Activated CD8-positive, alpha-beta memory T cell treated with anti-CD3 and anti-CD28 coated beads, Interleukin-2, amount 10 ng/mL, durations not matched to agents 7 days and 5 days (primary cell): ENCODE measurements around the gene AGBL4. TPM values are rescaled to one million over a fixed set of nuclear protein-coding genes. Genes with fewer than 3 reads are reported as not detected.

Experiments
- ATAC-seq: fragments of 150-1000 bp; cut with Tn5 transposase; one replicate; pipeline ENCODE4 v1.10.0; 2021; ENCODE audit warnings: moderate library complexity
- CTCF ChIA-PET: fragments of 350-600 bp; sonication (Branson Sonifier 250); formaldehyde crosslinking; loops from one replicate; lab custom pipeline; 2021; ENCODE audit warnings: antibody characterized with exemption; lab: Charles Lee
- DNase-seq: peaks from one replicate; pipeline ENCODE4 v3.0.0-alpha.2; 2020
- H3K27ac Mint-ChIP-seq: one replicate; pipeline ENCODE4 v1.8.0; 2021; ENCODE audit warnings: mild to moderate bottlenecking, mixed read lengths
- H3K27me3 Mint-ChIP-seq: one replicate; pipeline ENCODE4 v1.8.0; 2021; ENCODE audit warnings: mixed read lengths
- H3K36me3 Mint-ChIP-seq: one replicate; pipeline ENCODE4 v1.8.0; 2021; ENCODE audit warnings: mild to moderate bottlenecking, mixed read lengths
- H3K4me1 Mint-ChIP-seq: one replicate; pipeline ENCODE4 v1.8.0; 2021; ENCODE audit warnings: mixed read lengths
- H3K4me3 Mint-ChIP-seq: one replicate; pipeline ENCODE4 v1.8.0; 2021; ENCODE audit warnings: mild to moderate bottlenecking, moderate library complexity, mixed read lengths
- H3K9me3 Mint-ChIP-seq: one replicate; pipeline ENCODE4 v1.8.0; 2022; ENCODE audit warnings: low read depth, mixed read lengths
- total RNA-seq, 2 experiments: library from RNA; stranded (reverse); gene quantifications; one replicate each; pipeline ENCODE4 v1.2.3, GENCODE V29; 2021

The AGBL4 gene
- total RNA-seq, 2 experiments from 2014 or later, result not detected

GRCh38 chr1:49626472-49626871 lies 397.3 kb downstream of the AGBL4 start:
- no peaks in the 10 kb centered on the region for H3K27me3 Mint-ChIP-seq
- ATAC-seq (no peak), DNase-seq (no peak)
- no peak overlapping the region for H3K27ac Mint-ChIP-seq
- H3K4me1 Mint-ChIP-seq, result no peaks in the 10 kb centered on the region
- no peak overlapping the region for H3K4me3 Mint-ChIP-seq
- H3K9me3 Mint-ChIP-seq, result peaks cover 3% of the 10 kb centered on the region
- H3K36me3 Mint-ChIP-seq, result no peaks in the 10 kb centered on the region
- CTCF ChIA-PET, result no interaction called here

- H3K9me3 Mint-ChIP-seq, result peaks cover 3% of the 10 kb centered on the region
- H3K27ac Mint-ChIP-seq, result no peak overlapping the region
- no peaks in the 10 kb centered on the region for H3K36me3 Mint-ChIP-seq
- no peak for DNase-seq
- H3K4me1 Mint-ChIP-seq, result no peaks in the 10 kb centered on the region
- ATAC-seq, result no peak
- H3K4me3 Mint-ChIP-seq, result no peak overlapping the region
- H3K27me3 Mint-ChIP-seq, result no peaks in the 10 kb centered on the region
- CTCF ChIA-PET, result no interaction called here
Observed at GRCh38 chr1:49622877-49623276, 400.9 kb downstream of the AGBL4 start.

- no peak for DNase-seq
- no peak overlapping the region for H3K4me3 Mint-ChIP-seq
- H3K27me3 Mint-ChIP-seq, result no peaks in the 10 kb centered on the region
- H3K4me1 Mint-ChIP-seq, result no peaks in the 10 kb centered on the region
- H3K9me3 Mint-ChIP-seq, result peaks cover 2% of the 10 kb centered on the region
- H3K27ac Mint-ChIP-seq, result no peak overlapping the region
- CTCF ChIA-PET, result no interaction called here
- H3K36me3 Mint-ChIP-seq, result no peaks in the 10 kb centered on the region
- no peak for ATAC-seq
Observed at GRCh38 chr1:49606082-49606481, 417.7 kb downstream of the AGBL4 start.

DNA sequence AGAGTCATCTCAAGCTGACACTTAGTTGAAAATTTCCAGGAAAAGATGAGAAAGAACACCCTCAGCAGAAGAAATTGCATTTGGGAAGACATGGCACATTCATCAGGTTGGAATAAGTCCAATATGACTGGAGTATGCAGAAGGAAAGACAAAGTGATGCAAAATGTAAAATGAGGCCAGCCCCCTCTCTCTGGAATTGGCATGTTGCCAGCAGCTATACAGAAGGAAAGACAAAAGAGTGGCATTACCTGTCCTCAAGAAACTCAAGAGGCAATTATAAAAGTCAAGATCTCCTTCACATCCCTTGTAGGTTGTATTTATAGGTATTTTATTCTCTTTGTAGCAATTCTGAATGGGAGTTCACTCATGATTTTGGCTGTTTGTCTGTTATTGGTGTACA lies 426.3 kb downstream of the AGBL4 start:
- H3K36me3 Mint-ChIP-seq, result no peaks in the 10 kb centered on the region
- DNase-seq (no peak), ATAC-seq (no peak)
- CTCF ChIA-PET, result no interaction called here
- H3K9me3 Mint-ChIP-seq, result peaks cover 4% of the 10 kb centered on the region
- no peaks in the 10 kb centered on the region for H3K4me1 Mint-ChIP-seq
- H3K4me3 Mint-ChIP-seq, result no peak overlapping the region
- no peak overlapping the region for H3K27ac Mint-ChIP-seq
- H3K27me3 Mint-ChIP-seq, result no peaks in the 10 kb centered on the region

DNA sequence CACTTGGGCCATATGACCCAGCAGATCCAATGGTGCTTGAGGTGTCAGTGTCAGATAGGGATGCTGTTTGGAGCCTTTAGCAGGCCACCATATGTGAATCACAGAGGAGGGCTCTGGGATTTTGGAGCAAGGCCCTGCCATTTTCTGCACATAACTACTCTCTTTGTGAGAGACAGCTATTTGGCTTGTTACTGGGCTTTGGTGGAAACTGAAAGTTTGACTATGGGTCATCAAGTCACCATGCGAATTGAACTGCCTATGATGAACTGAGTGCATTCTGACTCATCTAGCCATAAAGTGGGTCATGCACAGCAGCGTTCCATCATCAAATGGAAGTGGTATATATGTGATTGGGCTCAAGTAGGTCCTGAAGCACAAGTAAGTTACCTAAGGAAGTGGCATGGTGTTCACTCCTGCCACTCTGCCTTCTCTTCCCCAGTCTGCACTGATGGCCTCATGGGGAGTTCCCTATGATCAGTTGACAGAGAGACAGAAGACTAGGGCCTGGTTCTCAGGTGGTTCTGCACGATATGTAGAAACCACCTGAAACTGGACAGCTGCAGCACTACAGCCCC lies 447.3 kb downstream of the AGBL4 start:
- Mint-ChIP-seq H3K9me3 (peaks cover 3% of the 10 kb centered on the region), H3K4me3 (no peak overlapping the region), H3K27ac (no peak overlapping the region), H3K4me1 (no peaks in the 10 kb centered on the region), H3K36me3 (no peaks in the 10 kb centered on the region), H3K27me3 (no peaks in the 10 kb centered on the region)
- CTCF ChIA-PET, result no interaction called here
- ATAC-seq (no peak), DNase-seq (no peak)

DNA sequence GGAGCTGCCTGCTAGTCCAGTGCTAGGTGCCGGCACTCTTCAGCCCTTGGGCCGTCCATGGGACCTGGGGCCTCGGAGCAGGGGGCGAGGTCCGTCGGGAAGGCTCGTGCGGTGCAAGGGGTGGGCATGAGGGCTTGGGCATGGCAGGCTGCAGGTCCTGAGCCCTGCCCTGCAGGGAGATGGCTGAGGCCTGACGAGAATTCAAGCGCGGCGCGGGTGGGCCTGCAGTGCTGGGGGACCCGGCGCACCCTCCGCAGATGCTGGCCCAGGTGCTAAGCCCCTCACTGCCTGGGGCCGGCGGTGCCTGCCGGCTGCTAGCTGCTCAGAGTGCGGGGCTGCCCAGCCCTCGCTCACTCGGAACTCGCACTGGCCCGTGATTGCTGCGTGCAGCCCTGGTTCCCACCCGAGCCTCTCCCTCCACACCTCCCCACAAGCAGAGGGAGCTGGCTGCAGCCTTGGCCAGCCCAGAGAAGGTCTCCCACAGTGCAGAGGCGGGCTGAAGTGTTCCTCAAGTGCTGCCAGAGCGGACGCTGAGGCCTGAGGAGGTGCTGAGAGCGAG lies 467.0 kb downstream of the AGBL4 start:
- no peaks in the 10 kb centered on the region for H3K27me3 Mint-ChIP-seq
- H3K9me3 Mint-ChIP-seq, result peaks cover 4% of the 10 kb centered on the region
- DNase-seq, result no peak
- CTCF ChIA-PET, result no interaction called here
- H3K4me3 Mint-ChIP-seq, result no peak overlapping the region
- ATAC-seq, result no peak
- H3K27ac Mint-ChIP-seq, result no peak overlapping the region
- no peaks in the 10 kb centered on the region for H3K4me1 Mint-ChIP-seq
- no peaks in the 10 kb centered on the region for H3K36me3 Mint-ChIP-seq

GRCh38 chr1:49552101-49552500 lies 471.7 kb downstream of the AGBL4 start:
- H3K4me1 Mint-ChIP-seq, result no peaks in the 10 kb centered on the region
- no peak overlapping the region for H3K27ac Mint-ChIP-seq
- H3K4me3 Mint-ChIP-seq, result no peak overlapping the region
- CTCF ChIA-PET, result no interaction called here
- H3K36me3 Mint-ChIP-seq, result no peaks in the 10 kb centered on the region
- H3K27me3 Mint-ChIP-seq, result no peaks in the 10 kb centered on the region
- peaks cover 6% of the 10 kb centered on the region for H3K9me3 Mint-ChIP-seq
- DNase-seq, result no peak
- ATAC-seq, result no peak

DNA sequence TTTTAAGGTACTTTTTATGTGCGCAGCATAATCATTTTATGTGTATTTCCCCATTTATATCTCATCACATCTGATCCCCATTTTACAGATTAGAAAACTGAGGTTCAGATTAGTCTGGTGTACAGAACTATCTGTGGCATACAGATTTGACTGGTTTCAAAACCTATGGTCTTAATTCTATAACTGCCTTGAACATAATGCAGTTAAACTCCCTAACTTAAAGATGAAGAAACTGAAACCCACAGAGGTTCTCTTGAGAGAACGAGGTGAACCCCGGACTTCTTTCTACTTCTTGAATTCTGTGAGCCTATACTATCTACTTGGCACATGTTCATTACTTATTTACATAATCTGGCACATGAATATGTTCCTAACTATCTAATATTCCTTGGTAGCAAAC lies 479.1 kb downstream of the AGBL4 start:
- Mint-ChIP-seq H3K4me3 (no peak overlapping the region), H3K9me3 (peaks cover 2% of the 10 kb centered on the region), H3K4me1 (no peaks in the 10 kb centered on the region), H3K27me3 (no peaks in the 10 kb centered on the region), H3K36me3 (no peaks in the 10 kb centered on the region), H3K27ac (no peak overlapping the region)
- DNase-seq, result no peak
- no peak for ATAC-seq
- CTCF ChIA-PET, result no interaction called here

DNA sequence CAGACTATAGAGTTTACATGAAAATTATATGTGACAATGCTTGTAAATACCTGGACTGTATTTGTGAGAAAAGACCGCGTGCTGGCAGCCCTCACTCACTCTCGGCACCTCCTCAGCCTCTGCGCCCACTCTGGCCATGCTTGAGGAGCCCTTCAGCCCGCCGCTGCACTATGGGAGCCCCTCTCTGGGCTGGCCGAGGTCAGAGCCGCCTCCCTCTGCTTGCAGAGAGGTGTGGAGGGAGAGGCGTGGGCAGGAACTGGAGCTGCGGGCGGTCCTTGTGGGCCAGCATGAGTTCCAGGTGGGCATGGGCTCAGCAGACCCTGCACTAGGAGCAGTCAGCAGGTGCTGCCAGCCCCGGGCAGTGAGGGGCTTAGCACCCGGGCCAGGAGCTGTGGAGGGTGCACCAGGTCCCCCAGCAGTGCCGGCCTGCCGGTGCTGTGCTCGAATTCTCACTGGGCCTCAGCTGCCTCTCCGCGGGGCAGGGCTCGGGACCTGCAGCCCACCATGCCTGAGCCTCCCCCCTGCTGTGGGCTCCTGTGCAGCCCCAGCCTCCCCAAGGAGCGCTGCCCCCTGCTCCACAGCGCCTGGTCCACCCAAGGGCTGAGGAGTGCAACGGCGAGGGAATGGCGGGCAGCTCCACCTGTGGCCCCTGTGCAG lies 482.5 kb downstream of the AGBL4 start:
- H3K36me3 Mint-ChIP-seq, result no peaks in the 10 kb centered on the region
- CTCF ChIA-PET, result no interaction called here
- H3K4me3 Mint-ChIP-seq, result no peak overlapping the region
- H3K27ac Mint-ChIP-seq, result no peak overlapping the region
- no peaks in the 10 kb centered on the region for H3K27me3 Mint-ChIP-seq
- H3K4me1 Mint-ChIP-seq, result no peaks in the 10 kb centered on the region
- ATAC-seq, result no peak
- H3K9me3 Mint-ChIP-seq, result no peaks in the 10 kb centered on the region
- no peak for DNase-seq

DNA sequence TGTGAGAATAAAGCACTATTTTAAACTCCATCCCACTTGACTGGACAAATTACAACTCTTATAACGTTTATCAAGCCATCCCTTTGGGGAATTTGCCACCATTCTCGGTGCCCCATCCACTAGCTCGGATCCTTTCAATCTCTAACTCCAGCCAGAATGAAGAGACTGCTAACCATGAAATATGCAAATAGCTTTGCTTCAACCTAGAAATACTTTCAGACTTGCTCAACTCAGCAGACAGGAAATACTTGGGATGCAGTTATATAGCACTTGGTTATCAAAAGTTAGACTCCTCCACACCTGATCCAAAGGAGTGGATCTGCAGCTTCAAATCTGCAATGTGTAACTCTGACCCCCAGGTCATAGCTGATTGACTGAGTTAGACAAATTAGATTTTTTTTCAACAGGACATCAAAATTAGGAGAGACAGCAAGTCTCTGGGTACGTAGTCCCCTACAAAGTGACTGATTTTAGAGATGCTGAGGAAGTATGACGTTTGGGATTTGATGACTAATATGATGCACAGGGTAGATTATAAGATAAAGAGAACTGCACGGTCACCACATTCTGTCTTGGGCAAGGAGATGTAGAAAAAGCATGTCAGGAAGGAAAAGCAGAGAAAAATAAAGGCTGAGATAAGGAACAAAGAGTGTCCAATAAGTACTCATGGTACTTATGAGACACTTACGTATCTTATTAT lies 496.0 kb downstream of the AGBL4 start:
- CTCF ChIA-PET, result no interaction called here
- H3K9me3 Mint-ChIP-seq, result peaks cover 4% of the 10 kb centered on the region

DNA sequence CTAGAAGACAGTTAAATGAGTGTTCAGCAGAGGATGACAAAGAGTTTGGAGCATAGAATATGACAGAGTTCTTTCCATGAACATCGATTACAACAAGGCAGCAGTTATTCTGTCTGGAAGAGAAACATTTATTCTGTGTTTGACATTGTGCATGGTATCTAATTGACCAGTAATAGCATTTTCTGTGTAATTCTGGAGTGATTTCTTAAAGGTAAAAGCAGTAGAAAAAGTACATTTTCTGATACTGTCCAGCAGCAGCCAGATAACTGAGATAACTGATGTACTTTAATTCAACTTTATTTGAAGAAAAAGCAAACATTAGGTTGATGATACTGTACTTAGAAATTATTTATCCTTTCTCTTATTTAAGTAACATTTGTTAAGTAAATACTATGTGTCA lies 497.1 kb downstream of the AGBL4 start:
- CTCF ChIA-PET, result no interaction called here
- no peak overlapping the region for H3K4me3 Mint-ChIP-seq
- no peak for ATAC-seq

More for the DNA sequence above, 496.0 kb downstream of the AGBL4 start:
- Mint-ChIP-seq H3K4me1 (no peaks in the 10 kb centered on the region), H3K4me3 (no peak overlapping the region), H3K36me3 (no peaks in the 10 kb centered on the region), H3K27me3 (no peaks in the 10 kb centered on the region), H3K27ac (no peak overlapping the region)
- ATAC-seq, result no peak
- no peak for DNase-seq

GRCh38 chr1:49523764-49524163 lies 500.0 kb downstream of the AGBL4 start:
- ATAC-seq, result no peak
- no peaks in the 10 kb centered on the region for H3K27me3 Mint-ChIP-seq

More for the DNA sequence above, 497.1 kb downstream of the AGBL4 start:
- H3K27me3 Mint-ChIP-seq, result no peaks in the 10 kb centered on the region
- H3K27ac Mint-ChIP-seq, result no peak overlapping the region
- H3K9me3 Mint-ChIP-seq, result peaks cover 4% of the 10 kb centered on the region
- no peaks in the 10 kb centered on the region for H3K4me1 Mint-ChIP-seq
- no peak for DNase-seq
- H3K36me3 Mint-ChIP-seq, result no peaks in the 10 kb centered on the region

DNA sequence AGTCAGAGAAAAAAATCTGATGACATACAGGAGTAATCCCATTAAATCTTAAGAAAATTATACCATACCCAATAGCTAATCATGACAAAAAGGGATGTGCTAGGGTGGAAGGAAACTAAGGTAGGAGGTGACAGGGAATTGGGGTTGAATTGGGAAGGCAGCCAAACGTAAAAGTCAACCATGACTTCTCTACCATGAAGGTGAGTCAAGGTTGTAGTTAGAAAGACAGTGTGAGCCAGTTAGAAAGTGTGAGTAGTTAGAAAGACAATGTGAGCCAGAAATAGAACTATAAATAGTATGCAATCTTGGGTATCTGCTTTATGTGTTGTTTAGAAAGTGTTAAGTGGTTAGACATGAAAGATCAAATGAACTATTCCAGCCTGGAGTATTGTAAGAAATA lies 556.8 kb downstream of the AGBL4 start:
- no peak for DNase-seq
- no peak overlapping the region for H3K4me3 Mint-ChIP-seq
- no peaks in the 10 kb centered on the region for H3K4me1 Mint-ChIP-seq
- ATAC-seq, result no peak
- H3K9me3 Mint-ChIP-seq, result peaks cover 2% of the 10 kb centered on the region
- H3K27me3 Mint-ChIP-seq, result no peaks in the 10 kb centered on the region
- no peak overlapping the region for H3K27ac Mint-ChIP-seq
- CTCF ChIA-PET, result no interaction called here
- no peaks in the 10 kb centered on the region for H3K36me3 Mint-ChIP-seq

More at GRCh38 chr1:49523764-49524163, 500.0 kb downstream of the AGBL4 start:
- H3K36me3 Mint-ChIP-seq, result no peaks in the 10 kb centered on the region
- H3K9me3 Mint-ChIP-seq, result peaks cover 4% of the 10 kb centered on the region
- H3K27ac Mint-ChIP-seq, result no peak overlapping the region
- CTCF ChIA-PET, result no interaction called here
- no peak for DNase-seq
- no peak overlapping the region for H3K4me3 Mint-ChIP-seq
- H3K4me1 Mint-ChIP-seq, result no peaks in the 10 kb centered on the region
